ENCODE measurements around the gene BRAT1. TPM values are rescaled to one million over a fixed set of nuclear protein-coding genes. Genes with fewer than 3 reads are reported as not detected.

BRAT1 gene
- total and polyA plus RNA-seq, 7 experiments from 2014 or later = 23.4 to 58.9 (median 37.0) TPM

DNA sequence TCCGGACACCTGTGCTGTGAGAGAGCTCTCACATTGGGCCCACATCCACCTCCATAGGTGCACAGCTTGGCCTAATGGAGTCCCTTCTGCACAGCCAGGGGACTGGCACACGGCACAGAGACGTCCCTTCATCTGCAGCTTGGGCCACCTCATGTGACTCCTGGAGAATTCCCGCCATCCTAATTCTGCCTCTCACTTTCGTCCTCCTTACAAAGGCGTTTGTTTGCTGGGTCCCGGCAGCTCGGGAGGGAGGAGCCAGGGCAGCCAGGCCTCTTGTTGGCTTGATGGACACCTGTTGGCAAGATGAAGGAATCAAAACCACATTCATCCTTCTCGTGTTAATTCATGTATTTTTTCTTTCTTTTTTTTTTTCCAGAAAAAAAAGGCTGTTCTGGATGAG is 45.7 kb upstream of the BRAT1 start:
- Mint-ChIP-seq H3K4me1 (peaks cover 0 to 4% (median 0%) of the 10 kb centered on the region in 7 donors), H3K27me3 (no peaks in the 10 kb centered on the region), H3K4me3 (no peak overlapping the region), H3K9me3 (peaks cover 0 to 2% (median 0%) of the 10 kb centered on the region in 11 donors), H3K27ac (no peak overlapping the region), H3K36me3 (peaks cover 0 to 18% (median 3%) of the 10 kb centered on the region in 5 donors)
- ChIA-PET CTCF (no interaction called here), POLR2A (no interaction called here)
- ATAC-seq = no peak
- Histone ChIP-seq H3K27me3 (ENCODE audit: control insufficient read depth in 2 of 2, insufficient read depth in 2 of 2, low read length in 2 of 2) (no peaks in the 10 kb centered on the region), H3K9me3 (ENCODE audit: control insufficient read depth in 2 of 3, low read length in 3 of 3) (no peaks in the 10 kb centered on the region), H3K27ac (ENCODE audit: low read depth, low read length) (no peak overlapping the region), H3K36me3 (ENCODE audit: control insufficient read depth in 2 of 3, insufficient read depth in 3 of 3, low read length in 3 of 3) (peaks cover 0 to 15% (median 0%) of the 10 kb centered on the region in 3 experiments), H3K4me1 (ENCODE audit: control insufficient read depth in 2 of 2, insufficient read depth in 2 of 2, low read length in 2 of 2) (no peaks in the 10 kb centered on the region), H3K4me3 (ENCODE audit: low read length) (no peak overlapping the region)
- intact Hi-C loops (cut with micrococcal nuclease) = no loop called here
- DNase-seq = no peak

DNA sequence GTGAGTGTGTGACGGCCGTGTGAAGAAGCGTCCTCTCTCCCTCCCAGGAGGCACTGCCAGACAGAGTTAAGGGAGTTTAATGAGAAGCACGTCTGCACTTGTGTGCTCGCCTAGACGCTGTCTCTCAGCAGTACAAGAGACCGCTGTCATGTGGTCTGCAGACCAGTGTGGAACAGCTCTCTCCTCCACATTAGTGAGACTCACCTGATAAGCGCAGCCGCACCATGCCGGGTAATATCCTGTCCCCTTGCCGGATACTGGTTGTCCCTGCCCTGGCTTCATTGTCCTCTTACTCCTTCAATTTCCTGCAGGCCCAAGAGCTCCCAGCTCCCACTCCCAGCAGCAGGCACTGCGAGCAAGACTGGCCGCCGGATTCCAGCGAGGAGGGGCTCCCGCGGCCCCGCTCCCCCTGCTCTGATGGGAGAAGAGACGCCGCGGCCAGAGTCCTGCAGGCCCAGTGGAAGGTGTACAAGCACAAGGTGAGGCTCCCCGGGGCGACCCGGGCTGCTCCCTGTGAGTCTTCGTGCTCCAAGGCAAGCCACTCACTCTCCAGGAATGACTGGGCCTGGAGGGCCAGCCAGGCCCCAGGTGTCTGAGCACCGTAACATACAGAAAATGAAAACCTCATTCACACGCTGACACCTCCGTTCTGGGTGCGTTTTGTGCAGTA is 43.0 kb upstream of the BRAT1 start:
- ChIA-PET CTCF (interaction anchor here (0.6 kb wide), 1 partner anchor 488 kb away, joined by 4 read pairs; no protein-coding TSS in a partner anchor), POLR2A (no interaction called here)
- Mint-ChIP-seq H3K27ac (no peak overlapping the region), H3K4me1 (peaks cover 0 to 4% (median 0%) of the 10 kb centered on the region in 7 donors), H3K36me3 (peaks cover 0 to 32% (median 3%) of the 10 kb centered on the region in 5 donors), H3K27me3 (no peaks in the 10 kb centered on the region), H3K9me3 (peaks cover 0 to 2% (median 0%) of the 10 kb centered on the region in 11 donors), H3K4me3 (no peak overlapping the region)
- H3K27ac ChIP-seq (ENCODE audit: low read depth, low read length) = no peak overlapping the region
- DNase-seq = no peak
- no peaks in the 10 kb centered on the region for H3K4me1 ChIP-seq (ENCODE audit: control insufficient read depth in 2 of 2, insufficient read depth in 2 of 2, low read length in 2 of 2)
- H3K27me3 ChIP-seq (ENCODE audit: control insufficient read depth in 2 of 2, insufficient read depth in 2 of 2, low read length in 2 of 2) = no peaks in the 10 kb centered on the region
- no peaks in the 10 kb centered on the region for H3K9me3 ChIP-seq (ENCODE audit: control insufficient read depth in 2 of 3, low read length in 3 of 3)
- H3K4me3 ChIP-seq (ENCODE audit: low read length) = no peak overlapping the region
- ATAC-seq = no peak
- peaks cover 0 to 17% (median 0%) of the 10 kb centered on the region in 3 experiments for H3K36me3 ChIP-seq (ENCODE audit: control insufficient read depth in 2 of 3, insufficient read depth in 3 of 3, low read length in 3 of 3)
- intact Hi-C loops (cut with micrococcal nuclease) = no loop called here

DNA sequence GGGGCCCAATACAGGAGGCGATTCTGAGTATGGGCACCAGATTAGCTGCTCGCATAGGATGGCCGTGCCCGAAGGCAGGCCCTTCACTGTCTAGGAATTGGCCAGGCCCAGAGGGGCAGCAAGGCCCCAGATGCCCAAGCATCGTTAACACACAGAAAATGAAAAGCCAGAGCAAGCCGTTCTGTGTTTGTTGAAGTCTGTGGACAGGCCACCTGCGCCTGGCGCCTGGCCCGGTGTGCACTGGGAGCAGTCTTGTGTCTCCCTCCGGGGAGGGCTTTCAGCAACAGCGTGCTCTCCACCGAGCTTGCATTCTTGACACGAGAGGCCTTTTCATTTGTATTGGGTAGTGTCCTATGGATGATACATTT is 41.9 kb upstream of the BRAT1 start:
- ChIA-PET CTCF (no interaction called here), POLR2A (no interaction called here)
- H3K4me1 ChIP-seq (ENCODE audit: control insufficient read depth in 2 of 2, insufficient read depth in 2 of 2, low read length in 2 of 2) = no peaks in the 10 kb centered on the region
- H3K9me3 ChIP-seq (ENCODE audit: control insufficient read depth in 2 of 3, low read length in 3 of 3) = no peaks in the 10 kb centered on the region
- Mint-ChIP-seq H3K27ac (no peak overlapping the region), H3K27me3 (no peaks in the 10 kb centered on the region), H3K4me1 (peaks cover 0 to 1% (median 0%) of the 10 kb centered on the region in 7 donors), H3K4me3 (no peak overlapping the region), H3K9me3 (peaks cover 0 to 2% (median 0%) of the 10 kb centered on the region in 11 donors), H3K36me3 (peaks cover 0 to 37% (median 5%) of the 10 kb centered on the region in 5 donors)
- no peak overlapping the region for H3K27ac ChIP-seq (ENCODE audit: low read depth, low read length)
- H3K36me3 ChIP-seq (ENCODE audit: control insufficient read depth in 2 of 3, insufficient read depth in 3 of 3, low read length in 3 of 3) = peaks cover 0 to 21% (median 0%) of the 10 kb centered on the region in 3 experiments
- H3K27me3 ChIP-seq (ENCODE audit: control insufficient read depth in 2 of 2, insufficient read depth in 2 of 2, low read length in 2 of 2) = no peaks in the 10 kb centered on the region
- H3K4me3 ChIP-seq (ENCODE audit: low read length) = no peak overlapping the region
- no peak for ATAC-seq
- no peak for DNase-seq
- intact Hi-C loops (cut with micrococcal nuclease) = no loop called here

DNA sequence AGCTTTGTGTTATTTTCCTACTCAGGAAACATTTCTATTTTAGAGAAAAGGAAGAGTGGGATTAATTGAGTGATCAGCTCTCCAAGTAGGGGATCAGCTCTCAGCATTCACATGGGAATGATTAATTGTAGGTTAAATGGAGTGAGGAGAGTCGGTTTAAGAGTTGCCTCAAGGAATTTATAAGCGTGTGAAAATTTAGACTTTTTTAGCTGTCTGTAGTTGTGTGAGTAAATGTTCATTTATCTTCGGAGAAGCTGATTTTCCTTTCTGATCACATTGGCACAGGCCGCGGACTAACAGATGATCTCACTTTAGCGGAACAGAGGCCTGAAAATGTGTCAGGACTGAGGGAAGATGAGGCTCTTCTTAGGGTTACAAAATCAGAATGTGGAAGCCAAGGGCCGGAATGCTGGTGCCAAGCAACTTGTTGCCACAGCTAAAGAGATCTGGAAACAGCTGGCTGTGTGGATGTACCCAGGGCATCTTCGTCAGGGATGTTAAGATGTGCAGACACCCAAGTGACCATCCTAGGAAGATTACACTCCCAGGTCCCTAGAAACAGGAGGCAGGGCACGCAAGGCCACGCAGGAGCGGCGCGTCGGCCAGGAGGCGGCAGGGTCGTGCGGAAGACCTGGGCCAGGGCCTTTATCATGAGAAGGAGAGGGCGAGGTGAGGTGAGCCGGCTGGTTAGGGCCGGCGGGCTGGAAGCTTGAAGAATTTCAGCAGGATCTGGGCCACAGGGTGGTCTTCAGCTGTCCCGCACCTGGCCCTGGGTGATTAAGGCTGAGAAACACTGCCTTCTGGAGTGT is 41.3 kb upstream of the BRAT1 start:
- H3K4me1 Mint-ChIP-seq = no peaks in the 10 kb centered on the region
- peaks cover 0 to 37% (median 6%) of the 10 kb centered on the region in 5 donors for H3K36me3 Mint-ChIP-seq
- intact Hi-C loops (cut with micrococcal nuclease) = no loop called here
- H3K27ac ChIP-seq (ENCODE audit: low read depth, low read length) = no peak overlapping the region
- no peak overlapping the region for H3K4me3 Mint-ChIP-seq
- CTCF ChIA-PET = interaction anchor here (0.8 kb wide), 1 partner anchor 9 kb away, joined by 3 read pairs; no protein-coding TSS in a partner anchor
- H3K4me1 ChIP-seq (ENCODE audit: control insufficient read depth in 2 of 2, insufficient read depth in 2 of 2, low read length in 2 of 2) = no peaks in the 10 kb centered on the region
- no peaks in the 10 kb centered on the region for H3K27me3 ChIP-seq (ENCODE audit: control insufficient read depth in 2 of 2, insufficient read depth in 2 of 2, low read length in 2 of 2)
- no peaks in the 10 kb centered on the region for H3K27me3 Mint-ChIP-seq
- ATAC-seq = no peak
- H3K27ac Mint-ChIP-seq = no peak overlapping the region
- H3K9me3 Mint-ChIP-seq = no peaks in the 10 kb centered on the region
- peaks cover 0 to 24% (median 0%) of the 10 kb centered on the region in 3 experiments for H3K36me3 ChIP-seq (ENCODE audit: control insufficient read depth in 2 of 3, insufficient read depth in 3 of 3, low read length in 3 of 3)
- no peaks in the 10 kb centered on the region for H3K9me3 ChIP-seq (ENCODE audit: control insufficient read depth in 2 of 3, low read length in 3 of 3)
- no peak for DNase-seq
- POLR2A ChIA-PET = interaction anchor here (0.7 kb wide), 1 partner anchor 26 kb away, joined by 3 read pairs; no protein-coding TSS in a partner anchor
- no peak overlapping the region for H3K4me3 ChIP-seq (ENCODE audit: low read length)

DNA sequence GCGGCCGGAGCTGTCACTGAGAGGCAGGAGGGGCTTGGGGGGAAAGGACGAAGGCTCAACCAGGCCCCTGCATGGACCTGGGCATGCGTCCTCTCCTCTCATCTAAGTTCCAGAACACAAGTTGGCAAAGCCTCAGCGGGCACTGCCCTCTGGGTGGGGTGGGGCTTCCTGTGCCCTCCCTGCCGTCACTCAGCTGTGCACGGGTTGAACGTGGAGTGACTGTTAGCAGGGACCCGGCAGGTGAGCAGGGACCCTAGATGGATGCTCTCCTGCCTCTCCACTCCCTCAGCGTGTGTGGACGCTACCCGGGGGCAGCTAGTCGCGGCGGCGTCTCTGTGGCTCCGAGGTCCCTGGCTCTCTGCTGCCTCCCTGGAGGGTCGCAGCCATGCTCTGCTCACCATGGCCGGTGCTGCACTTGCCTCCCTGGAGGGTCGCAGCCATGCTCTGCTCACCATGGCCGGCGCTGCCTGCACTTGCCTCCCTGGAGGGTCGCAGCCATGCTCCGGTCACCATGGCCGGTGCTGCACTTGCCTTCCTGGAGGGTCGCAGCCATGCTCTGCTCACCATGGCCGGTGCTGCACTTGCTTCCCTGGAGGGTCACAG is 40.0 kb upstream of the BRAT1 start:
- peaks cover 0 to 22% (median 0%) of the 10 kb centered on the region in 3 experiments for H3K36me3 ChIP-seq (ENCODE audit: control insufficient read depth in 2 of 3, insufficient read depth in 3 of 3, low read length in 3 of 3)
- H3K27me3 ChIP-seq (ENCODE audit: control insufficient read depth in 2 of 2, insufficient read depth in 2 of 2, low read length in 2 of 2) = no peaks in the 10 kb centered on the region
- Mint-ChIP-seq H3K36me3 (peaks cover 0 to 33% (median 8%) of the 10 kb centered on the region in 5 donors), H3K9me3 (no peaks in the 10 kb centered on the region), H3K4me3 (no peak overlapping the region), H3K27ac (no peak overlapping the region), H3K4me1 (no peaks in the 10 kb centered on the region), H3K27me3 (no peaks in the 10 kb centered on the region)
- no peak for DNase-seq
- H3K27ac ChIP-seq (ENCODE audit: low read depth, low read length) = no peak overlapping the region
- ChIA-PET CTCF (no interaction called here), POLR2A (no interaction called here)
- intact Hi-C loops (cut with micrococcal nuclease) = no loop called here
- no peaks in the 10 kb centered on the region for H3K9me3 ChIP-seq (ENCODE audit: control insufficient read depth in 2 of 3, low read length in 3 of 3)
- no peaks in the 10 kb centered on the region for H3K4me1 ChIP-seq (ENCODE audit: control insufficient read depth in 2 of 2, insufficient read depth in 2 of 2, low read length in 2 of 2)
- ATAC-seq = no peak
- no peak overlapping the region for H3K4me3 ChIP-seq (ENCODE audit: low read length)

DNA sequence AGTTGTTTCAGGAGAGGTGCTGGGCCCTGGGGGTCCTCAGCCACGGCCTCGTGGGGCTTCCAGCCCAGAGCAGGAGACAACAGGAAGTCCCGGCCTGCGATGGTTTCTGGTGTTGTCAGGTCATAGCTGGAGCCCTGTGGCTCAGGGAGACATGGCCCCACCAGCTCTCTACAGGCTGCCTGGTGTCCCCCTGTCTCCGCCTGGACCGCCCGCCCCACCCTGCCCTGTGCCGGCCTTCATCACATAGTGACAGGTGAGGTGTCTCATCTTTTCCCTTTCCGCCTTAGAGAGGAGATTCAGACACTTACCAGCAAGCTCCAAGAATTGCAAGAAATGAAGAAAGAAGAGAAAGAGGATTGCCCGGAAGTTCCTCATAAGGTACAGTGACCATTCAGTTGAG is 39.3 kb upstream of the BRAT1 start:
- ChIA-PET POLR2A (no interaction called here), CTCF (no interaction called here)
- peaks cover 0 to 18% (median 0%) of the 10 kb centered on the region in 3 experiments for H3K36me3 ChIP-seq (ENCODE audit: control insufficient read depth in 2 of 3, insufficient read depth in 3 of 3, low read length in 3 of 3)
- no peak overlapping the region for H3K27ac ChIP-seq (ENCODE audit: low read depth, low read length)
- Mint-ChIP-seq H3K9me3 (no peaks in the 10 kb centered on the region), H3K4me3 (no peak overlapping the region), H3K27ac (no peak overlapping the region), H3K27me3 (no peaks in the 10 kb centered on the region), H3K4me1 (no peaks in the 10 kb centered on the region), H3K36me3 (peaks cover 0 to 34% (median 8%) of the 10 kb centered on the region in 5 donors)
- no peak for ATAC-seq
- H3K4me3 ChIP-seq (ENCODE audit: low read length) = no peak overlapping the region
- no peaks in the 10 kb centered on the region for H3K27me3 ChIP-seq (ENCODE audit: control insufficient read depth in 2 of 2, insufficient read depth in 2 of 2, low read length in 2 of 2)
- H3K4me1 ChIP-seq (ENCODE audit: control insufficient read depth in 2 of 2, insufficient read depth in 2 of 2, low read length in 2 of 2) = no peaks in the 10 kb centered on the region
- intact Hi-C loops (cut with micrococcal nuclease) = no loop called here
- no peak for DNase-seq
- no peaks in the 10 kb centered on the region for H3K9me3 ChIP-seq (ENCODE audit: control insufficient read depth in 2 of 3, low read length in 3 of 3)

Measured in naive thymus-derived CD4-positive, alpha-beta T cell (primary cell).